C4-2B (cell line): ENCODE data around the gene ST8SIA4.

ENCODE experiments used
- H3K27ac ChIP-seq: fragments of 450-650 bp; 2 replicates; pipeline ENCODE4 v1.5.1; 2017
- ZFX ChIP-seq: fragments of 450-650 bp; IDR thresholded peaks from 2 replicates; pipeline ENCODE4 v1.6.1; 2017
- TF ChIP-seq, protein P1 (sequence below): fragments of 450-650 bp; conservative IDR thresholded peaks from 2 replicates; pipeline ENCODE4 v1.5.1; 2017; ENCODE audit warnings: mild to moderate bottlenecking

The ST8SIA4 gene

DNA sequence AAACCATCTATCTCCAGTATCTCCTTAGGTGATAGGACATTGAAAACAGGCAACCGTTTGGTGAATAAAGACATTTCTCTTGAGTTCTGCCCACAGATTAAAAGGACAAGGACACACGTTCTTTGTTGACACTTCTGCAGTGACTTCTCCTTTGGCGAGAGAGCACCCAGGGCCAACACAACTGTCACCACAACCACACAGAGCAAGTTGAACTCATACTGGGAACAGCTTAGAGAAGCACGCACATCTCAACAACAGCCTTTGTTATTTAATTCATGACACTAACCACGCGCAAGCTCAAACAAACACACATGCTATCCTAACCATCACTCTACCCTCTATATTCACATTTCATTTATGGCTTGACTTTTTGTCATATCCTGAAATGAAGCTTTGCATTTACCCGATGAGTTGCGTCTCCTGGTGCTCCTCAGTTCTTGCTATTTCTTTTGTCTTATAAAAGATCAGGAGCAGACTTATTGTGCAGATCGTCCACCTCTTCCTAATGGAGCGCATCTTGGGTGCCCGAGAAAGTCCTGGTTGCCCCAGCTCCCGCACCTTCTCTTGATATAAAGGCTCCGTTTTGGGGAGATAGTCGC lies 543 bp downstream of the ST8SIA4 start:
- TF ChIP-seq, protein P1, sequence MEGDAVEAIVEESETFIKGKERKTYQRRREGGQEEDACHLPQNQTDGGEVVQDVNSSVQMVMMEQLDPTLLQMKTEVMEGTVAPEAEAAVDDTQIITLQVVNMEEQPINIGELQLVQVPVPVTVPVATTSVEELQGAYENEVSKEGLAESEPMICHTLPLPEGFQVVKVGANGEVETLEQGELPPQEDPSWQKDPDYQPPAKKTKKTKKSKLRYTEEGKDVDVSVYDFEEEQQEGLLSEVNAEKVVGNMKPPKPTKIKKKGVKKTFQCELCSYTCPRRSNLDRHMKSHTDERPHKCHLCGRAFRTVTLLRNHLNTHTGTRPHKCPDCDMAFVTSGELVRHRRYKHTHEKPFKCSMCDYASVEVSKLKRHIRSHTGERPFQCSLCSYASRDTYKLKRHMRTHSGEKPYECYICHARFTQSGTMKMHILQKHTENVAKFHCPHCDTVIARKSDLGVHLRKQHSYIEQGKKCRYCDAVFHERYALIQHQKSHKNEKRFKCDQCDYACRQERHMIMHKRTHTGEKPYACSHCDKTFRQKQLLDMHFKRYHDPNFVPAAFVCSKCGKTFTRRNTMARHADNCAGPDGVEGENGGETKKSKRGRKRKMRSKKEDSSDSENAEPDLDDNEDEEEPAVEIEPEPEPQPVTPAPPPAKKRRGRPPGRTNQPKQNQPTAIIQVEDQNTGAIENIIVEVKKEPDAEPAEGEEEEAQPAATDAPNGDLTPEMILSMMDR = no peak
- no peak for TF ChIP-seq ZFX
- H3K27ac ChIP-seq = no peak overlapping the region

DNA sequence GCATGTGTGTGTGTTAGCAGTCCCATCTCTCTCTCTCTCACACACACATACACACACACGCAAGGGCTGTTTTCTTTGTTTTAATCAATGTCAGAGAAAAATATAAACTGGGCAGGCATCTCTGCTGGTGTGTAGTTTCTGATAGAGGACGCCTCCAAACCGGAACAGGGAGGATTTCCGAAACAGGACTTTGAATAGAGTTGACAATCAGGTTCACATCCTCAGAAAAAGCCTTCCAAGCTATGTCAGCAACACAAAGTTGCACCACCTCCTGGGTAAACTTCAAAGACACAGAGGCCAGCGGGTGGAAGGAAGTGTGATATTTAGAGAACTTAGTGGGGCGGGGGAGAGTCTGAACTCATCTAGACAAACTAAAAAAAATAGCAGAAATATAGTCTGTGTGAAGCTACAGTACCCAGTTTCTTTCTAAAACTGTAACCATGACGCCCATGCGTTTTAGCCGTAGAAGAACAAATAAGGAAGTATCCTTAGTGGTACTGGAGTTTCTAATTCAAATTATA lies 1.2 kb downstream of the ST8SIA4 start:
- TF ChIP-seq ZFX = no peak
- TF ChIP-seq, protein P1 = no peak
- no peak overlapping the region for H3K27ac ChIP-seq

DNA sequence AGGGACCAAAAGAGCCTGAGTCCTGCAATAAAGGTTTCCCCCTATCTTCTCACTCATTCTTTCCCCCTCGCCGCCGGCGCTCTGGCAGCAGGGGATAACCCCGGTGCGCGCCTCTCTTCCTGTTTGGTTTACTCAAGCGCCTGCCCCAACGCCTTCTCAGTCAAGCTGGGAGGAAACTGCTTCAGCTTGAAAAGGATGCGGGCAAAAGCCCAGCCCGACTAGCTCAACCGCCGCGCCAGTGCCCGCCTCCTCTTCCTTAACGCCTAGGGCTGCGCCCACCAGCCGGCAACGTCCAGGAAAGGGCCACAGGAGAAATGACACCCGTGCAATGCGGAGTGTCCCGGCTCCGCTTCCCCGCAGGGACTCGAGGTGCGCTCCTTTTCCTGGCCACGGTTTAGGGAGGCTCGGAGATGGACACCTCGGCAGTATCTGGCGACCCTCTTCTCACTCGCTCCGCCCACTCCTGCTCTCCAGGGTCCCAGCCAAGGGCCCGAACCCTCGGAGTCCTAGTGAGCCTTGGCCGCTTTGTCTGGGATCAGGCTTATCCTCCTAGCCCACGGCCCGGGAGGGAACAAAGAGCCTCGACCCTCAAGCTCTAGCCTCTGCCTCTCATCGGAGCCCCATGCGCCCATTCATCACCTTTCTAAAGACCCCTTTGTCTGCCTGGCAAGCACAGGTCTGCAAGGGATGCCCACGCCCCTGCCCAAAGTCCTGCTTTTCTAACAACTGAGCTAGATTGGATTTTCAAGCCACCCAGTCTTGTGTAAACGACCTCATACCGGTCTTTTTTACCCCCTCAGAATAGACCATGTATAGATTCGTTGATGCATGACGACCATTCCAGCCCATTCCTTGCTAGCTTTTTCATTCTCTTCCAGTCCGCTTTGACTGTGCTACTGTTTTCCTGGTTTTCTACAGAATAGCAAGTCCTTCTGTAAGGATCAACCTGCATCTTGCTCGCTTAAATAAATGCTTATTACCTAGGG lies 2.0 kb downstream of the ST8SIA4 start:
- no peak overlapping the region for H3K27ac ChIP-seq
- TF ChIP-seq, protein P1 = no peak
- no peak for TF ChIP-seq ZFX

DNA sequence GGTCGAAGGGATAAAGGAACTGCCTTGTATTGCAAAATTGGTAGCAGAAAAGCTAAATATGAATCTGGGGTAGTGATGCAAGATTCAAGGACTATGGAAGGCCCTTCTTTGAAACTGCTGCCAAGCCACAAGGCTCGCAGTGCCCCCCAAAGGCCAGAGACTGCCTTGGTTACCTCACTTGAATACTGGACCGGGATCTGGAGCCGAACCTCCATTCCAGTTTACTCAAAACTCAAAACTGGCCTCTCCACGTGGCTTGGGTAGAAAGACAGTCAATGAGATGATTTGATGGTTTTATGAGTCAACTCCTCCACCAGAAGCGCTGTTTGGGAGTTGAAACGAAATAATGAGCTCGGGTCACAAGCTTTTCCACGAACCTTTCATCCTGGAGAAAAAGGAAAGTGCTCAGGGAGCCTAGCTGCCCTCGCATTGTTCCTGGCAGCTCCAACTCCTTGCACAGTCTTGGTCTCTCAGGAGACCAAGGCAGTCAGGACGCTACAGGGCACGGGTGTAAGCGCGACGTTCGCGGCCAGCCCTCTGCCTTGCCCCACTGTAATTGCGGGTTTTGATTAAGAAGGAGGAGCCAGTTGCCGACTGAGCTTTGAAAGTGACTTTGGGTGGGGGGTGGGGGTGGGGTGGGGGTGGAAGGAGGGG lies 2.8 kb downstream of the ST8SIA4 start:
- TF ChIP-seq ZFX = no peak
- TF ChIP-seq, protein P1 = peak; percentile 18
- no peak overlapping the region for H3K27ac ChIP-seq

DNA sequence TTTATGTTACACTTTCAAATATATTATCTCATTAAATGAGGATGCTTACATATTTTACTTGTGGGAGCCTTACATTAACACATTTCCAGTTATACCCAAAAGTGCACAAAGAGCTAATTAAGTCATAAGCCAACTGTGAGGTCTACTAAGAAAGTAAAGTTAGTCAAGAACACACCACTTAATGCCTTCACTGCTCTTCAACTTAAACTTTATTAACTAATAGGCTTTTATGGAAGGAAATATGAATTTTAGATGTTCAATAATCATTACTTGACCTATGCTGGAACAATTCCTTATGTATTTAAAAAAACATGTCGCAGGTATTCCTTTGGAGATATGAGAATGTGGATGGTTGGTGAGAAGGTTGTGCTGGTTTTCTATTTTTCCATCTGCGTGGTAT lies 3.4 kb downstream of the ST8SIA4 start:
- H3K27ac ChIP-seq = no peak overlapping the region
- TF ChIP-seq ZFX = no peak
- TF ChIP-seq, protein P1 = no peak

DNA sequence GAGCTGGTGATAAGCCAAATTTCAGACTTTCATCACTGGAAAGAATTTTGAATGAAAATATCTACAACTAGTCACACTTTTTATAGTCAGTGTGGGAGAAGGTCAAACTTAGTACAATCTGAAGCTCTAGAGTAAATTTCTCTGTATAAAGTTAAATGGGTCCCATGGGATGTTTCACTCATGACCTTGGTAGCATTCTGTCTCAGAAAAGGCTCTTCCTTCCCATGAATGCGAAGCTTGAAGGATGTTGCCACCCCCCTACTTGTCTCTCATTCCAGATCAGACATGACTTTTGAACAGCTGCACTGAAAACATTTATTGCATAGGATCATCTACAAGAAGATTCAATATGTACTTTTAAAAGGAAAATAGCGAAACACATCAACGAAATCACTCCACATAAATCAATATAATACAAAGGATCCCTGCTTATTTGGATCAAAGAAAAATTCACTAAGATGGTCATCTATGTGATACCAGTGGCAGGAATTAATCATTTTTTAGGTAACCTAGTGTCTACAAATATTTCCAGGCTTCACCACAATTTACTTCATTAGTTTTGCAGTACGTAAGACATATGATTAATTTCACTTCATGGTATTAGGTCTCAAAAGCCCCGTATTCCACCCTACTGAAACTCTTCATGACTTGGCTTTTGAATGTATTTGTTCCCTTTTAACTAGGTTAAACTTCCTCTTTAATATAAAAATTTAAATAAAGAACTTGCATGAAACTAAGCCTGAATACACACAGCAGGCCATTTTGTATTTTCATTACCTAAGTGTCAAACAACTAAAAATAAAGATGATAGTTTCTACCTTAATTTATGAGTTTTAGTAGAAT lies 4.4 kb downstream of the ST8SIA4 start:
- no peak overlapping the region for H3K27ac ChIP-seq
- TF ChIP-seq, protein P1 = no peak
- no peak for TF ChIP-seq ZFX
